ENCODE measurements around the gene ANO4. TPM values are rescaled to one million over a fixed set of nuclear protein-coding genes. Genes with fewer than 3 reads are reported as not detected.

ANO4 gene
- total and polyA plus RNA-seq, 2 experiments from 2014 or later = 0.33 to 0.92 TPM

DNA sequence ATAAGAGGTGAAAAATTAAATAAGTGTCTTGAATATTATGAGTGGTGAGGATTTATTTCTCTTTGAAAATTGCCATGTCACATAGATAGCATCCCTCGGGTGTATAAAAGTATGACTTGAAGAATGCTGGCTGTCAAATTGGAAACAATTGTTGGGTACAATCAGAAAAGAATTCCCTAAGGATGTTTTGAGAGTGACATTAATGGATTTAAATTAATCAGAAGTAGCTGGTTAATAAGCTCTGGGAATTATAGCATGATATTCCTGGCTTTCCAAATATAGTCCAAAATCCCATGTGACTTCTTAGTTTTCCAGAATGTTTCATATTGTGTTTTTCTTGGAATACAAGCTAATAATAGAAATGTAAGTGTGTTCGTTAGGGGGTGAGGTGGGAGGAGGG, 196.5 kb downstream of the ANO4 start:
- TF ChIP-seq, protein P1, sequence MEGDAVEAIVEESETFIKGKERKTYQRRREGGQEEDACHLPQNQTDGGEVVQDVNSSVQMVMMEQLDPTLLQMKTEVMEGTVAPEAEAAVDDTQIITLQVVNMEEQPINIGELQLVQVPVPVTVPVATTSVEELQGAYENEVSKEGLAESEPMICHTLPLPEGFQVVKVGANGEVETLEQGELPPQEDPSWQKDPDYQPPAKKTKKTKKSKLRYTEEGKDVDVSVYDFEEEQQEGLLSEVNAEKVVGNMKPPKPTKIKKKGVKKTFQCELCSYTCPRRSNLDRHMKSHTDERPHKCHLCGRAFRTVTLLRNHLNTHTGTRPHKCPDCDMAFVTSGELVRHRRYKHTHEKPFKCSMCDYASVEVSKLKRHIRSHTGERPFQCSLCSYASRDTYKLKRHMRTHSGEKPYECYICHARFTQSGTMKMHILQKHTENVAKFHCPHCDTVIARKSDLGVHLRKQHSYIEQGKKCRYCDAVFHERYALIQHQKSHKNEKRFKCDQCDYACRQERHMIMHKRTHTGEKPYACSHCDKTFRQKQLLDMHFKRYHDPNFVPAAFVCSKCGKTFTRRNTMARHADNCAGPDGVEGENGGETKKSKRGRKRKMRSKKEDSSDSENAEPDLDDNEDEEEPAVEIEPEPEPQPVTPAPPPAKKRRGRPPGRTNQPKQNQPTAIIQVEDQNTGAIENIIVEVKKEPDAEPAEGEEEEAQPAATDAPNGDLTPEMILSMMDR (IDR thresholded peaks at IDR 0.05; ENCODE audit: low read depth, low read length) = no peak
- DNase-seq (ENCODE audit: low read depth in 1 of 2, low spot score in 1 of 2) = no peak
- H3K36me3 ChIP-seq = no peaks in the 10 kb centered on the region
- H3K4me3 ChIP-seq = no peak overlapping the region
- H3K27ac ChIP-seq = no peak overlapping the region
- no peaks in the 10 kb centered on the region for H3K9me3 ChIP-seq (ENCODE audit: low read depth)
- H3K4me1 ChIP-seq (ENCODE audit: low read depth) = no peaks in the 10 kb centered on the region
- H3K27me3 ChIP-seq = no peaks in the 10 kb centered on the region

DNA sequence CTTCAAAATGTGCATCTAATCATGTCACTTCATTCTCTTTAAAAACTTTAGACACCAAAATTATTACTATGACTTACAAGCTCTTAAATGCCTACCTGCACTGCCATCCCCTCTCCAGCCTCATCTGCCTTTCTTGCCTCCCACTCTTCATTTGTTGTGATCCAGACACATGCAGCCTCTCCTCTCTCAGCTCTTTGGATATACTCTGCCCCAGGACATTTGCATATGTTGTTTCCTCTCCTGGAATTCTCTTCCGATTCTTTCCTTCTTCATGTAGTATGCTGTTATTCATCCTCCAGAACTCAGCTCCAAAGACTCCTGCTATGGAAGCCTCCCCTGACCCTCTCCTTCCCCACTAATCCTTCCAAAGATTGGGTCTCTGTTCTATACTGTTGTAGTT, 197.6 kb downstream of the ANO4 start:
- TF ChIP-seq, protein P1 (IDR thresholded peaks at IDR 0.05; ENCODE audit: low read depth, low read length) = no peak
- Histone ChIP-seq H3K27me3 (no peaks in the 10 kb centered on the region), H3K27ac (no peak overlapping the region), H3K9me3 (ENCODE audit: low read depth) (no peaks in the 10 kb centered on the region), H3K4me3 (no peak overlapping the region), H3K4me1 (ENCODE audit: low read depth) (no peaks in the 10 kb centered on the region), H3K36me3 (no peaks in the 10 kb centered on the region)
- DNase-seq (ENCODE audit: low read depth in 1 of 2, low spot score in 1 of 2) = no peak

DNA sequence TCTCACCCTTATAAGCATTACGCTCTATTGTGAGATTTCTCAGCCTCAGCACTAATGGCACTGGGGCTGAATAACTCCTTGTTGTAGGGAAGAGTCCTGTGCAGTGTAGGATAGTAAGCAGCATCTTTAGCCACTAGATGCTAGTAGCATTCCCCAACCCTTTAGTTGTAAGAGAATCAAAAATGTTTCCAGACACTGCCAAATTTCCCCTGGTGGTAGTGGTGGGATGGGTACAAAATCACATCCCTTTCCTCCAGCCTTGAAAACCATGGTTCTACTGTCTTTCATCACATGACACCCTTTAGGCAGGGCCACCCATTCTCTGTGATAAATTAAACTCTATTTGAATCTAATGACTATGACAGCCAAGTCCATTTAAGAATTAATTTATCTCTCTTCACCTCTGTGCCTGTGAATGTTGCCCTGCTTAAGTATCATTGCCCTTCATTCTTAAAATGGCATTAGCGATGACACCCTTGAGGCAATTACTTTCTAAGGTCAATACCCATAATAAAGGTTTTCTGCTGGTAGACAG, 199.4 kb downstream of the ANO4 start:
- H3K27ac ChIP-seq = no peak overlapping the region
- no peaks in the 10 kb centered on the region for H3K27me3 ChIP-seq
- no peak for DNase-seq (ENCODE audit: low read depth in 1 of 2, low spot score in 1 of 2)
- no peak overlapping the region for H3K4me3 ChIP-seq
- H3K4me1 ChIP-seq (ENCODE audit: low read depth) = no peaks in the 10 kb centered on the region
- no peaks in the 10 kb centered on the region for H3K36me3 ChIP-seq
- no peaks in the 10 kb centered on the region for H3K9me3 ChIP-seq (ENCODE audit: low read depth)
- TF ChIP-seq, protein P1 (IDR thresholded peaks at IDR 0.05; ENCODE audit: low read depth, low read length) = no peak

DNA sequence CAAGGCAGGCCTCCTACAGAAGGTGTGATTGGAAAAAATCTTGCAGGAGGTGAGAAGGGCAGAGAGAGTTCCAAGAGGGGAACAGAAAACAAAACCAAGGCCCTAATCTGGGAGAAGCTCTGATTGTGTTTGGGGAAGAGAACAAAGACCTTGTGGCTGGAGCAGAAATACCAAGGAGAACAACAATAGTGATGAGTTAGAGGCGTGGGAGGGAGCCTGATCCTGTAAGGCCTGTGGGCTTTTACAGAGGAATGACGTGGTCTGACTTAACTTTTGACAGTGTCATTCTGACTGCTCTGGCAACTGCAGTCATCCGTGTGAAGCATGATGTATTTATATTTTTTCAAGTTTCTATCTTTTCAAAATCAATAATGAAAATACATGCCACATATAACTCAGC, 200.6 kb downstream of the ANO4 start:
- Histone ChIP-seq H3K4me3 (no peak overlapping the region), H3K4me1 (ENCODE audit: low read depth) (no peaks in the 10 kb centered on the region)
- DNase-seq (ENCODE audit: low read depth in 1 of 2, low spot score in 1 of 2) = peak in 1 of 2 donors; percentile 44

DNA sequence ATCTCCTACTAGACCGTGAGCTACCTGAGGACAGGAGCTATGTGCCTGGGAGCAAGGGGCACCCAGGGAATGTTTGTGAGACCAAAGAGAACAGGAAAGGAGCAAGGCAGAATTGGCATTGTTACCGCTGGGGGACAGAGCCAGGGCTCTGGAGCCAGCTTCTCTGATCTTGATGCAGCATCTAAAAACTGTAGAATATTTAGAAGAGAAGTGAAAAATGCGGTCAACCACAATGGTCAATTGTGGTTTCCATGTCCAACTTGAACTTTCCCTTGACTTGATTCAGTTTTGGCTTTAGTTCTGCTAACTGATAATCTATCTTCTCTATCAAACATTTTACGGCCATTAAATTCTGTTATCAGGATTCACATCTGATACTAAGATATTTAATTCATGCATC, 201.2 kb downstream of the ANO4 start:
- Histone ChIP-seq H3K4me1 (ENCODE audit: low read depth) (no peaks in the 10 kb centered on the region), H3K36me3 (no peaks in the 10 kb centered on the region), H3K27me3 (no peaks in the 10 kb centered on the region), H3K9me3 (ENCODE audit: low read depth) (no peaks in the 10 kb centered on the region), H3K4me3 (no peak overlapping the region), H3K27ac (no peak overlapping the region)
- TF ChIP-seq, protein P1 (IDR thresholded peaks at IDR 0.05; ENCODE audit: low read depth, low read length) = no peak
- no peak for DNase-seq (ENCODE audit: low read depth in 1 of 2, low spot score in 1 of 2)

More for the DNA sequence above, 200.6 kb downstream of the ANO4 start:
- Histone ChIP-seq H3K36me3 (no peaks in the 10 kb centered on the region), H3K27me3 (no peaks in the 10 kb centered on the region), H3K27ac (no peak overlapping the region), H3K9me3 (ENCODE audit: low read depth) (no peaks in the 10 kb centered on the region)
- TF ChIP-seq, protein P1 (IDR thresholded peaks at IDR 0.05; ENCODE audit: low read depth, low read length) = no peak

Measured in cardiac muscle cell (in vitro differentiated cells and primary cell).